NCI-H345 treated with DMSO at 0.1 percent for 48 hours (cell line): ENCODE measurements around the gene NELFA.
A peak's percentile ranks its signal among the peaks of the same experiment; 100 is the strongest.
"Not testable (repeated sequence)": the region's sequence is repeated elsewhere in the genome, so short reads cannot be mapped to it uniquely, and the experiment has no call there.

Experiments
- DNase-seq: peaks from one replicate; lab custom pipeline; 2025; ENCODE audit not compliant: unreplicated experiment; lab: John Stamatoyannopoulos, UW

The NELFA gene

GRCh38 chr4:2040391-2041238 lies 31.8 kb upstream of the NELFA start:
- no peak for DNase-seq

- no peak for DNase-seq
Observed at GRCh38 chr4:2036866-2037265, 28.1 kb upstream of the NELFA start.

- no peak for DNase-seq
Observed at GRCh38 chr4:2036327-2036726, 27.6 kb upstream of the NELFA start.

GRCh38 chr4:2031161-2031560 lies 22.4 kb upstream of the NELFA start:
- not testable (repeated sequence) for DNase-seq

- not testable (repeated sequence) for DNase-seq
Observed at GRCh38 chr4:2027120-2027519, 18.3 kb upstream of the NELFA start.

GRCh38 chr4:2025817-2026216 lies 17.0 kb upstream of the NELFA start:
- no peak for DNase-seq

- no peak for DNase-seq
Observed at GRCh38 chr4:2024683-2025082, 15.9 kb upstream of the NELFA start.

- DNase-seq, result not testable (repeated sequence)
Observed at GRCh38 chr4:2021358-2022018, 12.7 kb upstream of the NELFA start.

GRCh38 chr4:2015008-2015407 lies 6.2 kb upstream of the NELFA start:
- DNase-seq, result no peak

- no peak for DNase-seq
Observed at GRCh38 chr4:2011583-2011982, 2.8 kb upstream of the NELFA start.

GRCh38 chr4:2009651-2010233 lies 968 bp upstream of the NELFA start:
- DNase-seq, result peak; percentile 49

- no peak for DNase-seq
Observed at GRCh38 chr4:2008671-2008920, 178 bp downstream of the NELFA start.

GRCh38 chr4:2007804-2008670 lies 737 bp downstream of the NELFA start:
- DNase-seq, result no peak

- no peak for DNase-seq
Observed at GRCh38 chr4:2006956-2007653, 1.7 kb downstream of the NELFA start.

GRCh38 chr4:2006367-2006766 lies 2.4 kb downstream of the NELFA start:
- DNase-seq, result no peak

- not testable (repeated sequence) for DNase-seq
Observed at GRCh38 chr4:2003361-2003760, 5.4 kb downstream of the NELFA start.

- DNase-seq, result not testable (repeated sequence)
Observed at GRCh38 chr4:1999308-1999707, 9.5 kb downstream of the NELFA start.

- DNase-seq, result no peak
Observed at GRCh38 chr4:1998296-1998695, 10.5 kb downstream of the NELFA start.

- DNase-seq, result no peak
Observed at GRCh38 chr4:1997712-1998111, 11.1 kb downstream of the NELFA start.

- DNase-seq, result no peak
Observed at GRCh38 chr4:1996866-1997611, 11.7 kb downstream of the NELFA start.
